ENCODE measurements around the gene AMIGO3. TPM values are rescaled to one million over a fixed set of nuclear protein-coding genes. Genes with fewer than 3 reads are reported as not detected.

The AMIGO3 gene
- total and polyA plus RNA-seq, 2 of the 8 experiments (the other 6 are each of a cell fraction or from before 2014, with no cell fraction given): 1.6 to 8.8 TPM

DNA sequence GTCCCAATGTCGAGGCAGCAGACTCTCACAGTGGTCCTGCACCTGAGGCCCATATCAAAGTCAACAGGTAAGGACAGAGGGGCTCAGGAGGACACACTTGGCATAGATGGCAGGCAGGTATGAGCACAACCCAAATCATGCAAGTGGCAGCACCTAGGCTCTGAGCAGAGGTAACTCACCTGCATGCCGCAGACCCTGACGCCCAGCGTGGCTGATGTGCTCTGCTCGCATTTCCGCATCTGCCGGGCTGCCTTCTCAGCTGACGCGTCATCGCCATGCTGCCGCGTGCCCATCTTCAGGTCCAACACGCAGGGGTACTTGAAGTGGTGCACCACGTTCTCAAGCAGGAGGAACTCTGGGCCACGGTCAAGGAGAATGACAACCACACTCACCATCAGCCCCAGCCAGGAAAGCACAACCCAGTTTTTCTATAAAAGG lies 8.5 kb upstream of the AMIGO3 start:
- Histone ChIP-seq H3K23ac (ENCODE audit: insufficient read length) (no peak overlapping the region), H3K4me1 (replicated peaks in 1 of 4; ENCODE audit: control insufficient read depth in 3 of 4, insufficient read depth in 4 of 4, low read length in 3 of 4) (peaks cover 0 to 10% (median 5%) of the 10 kb centered on the region in 4 experiments; a peak in 6 of 7 replicates), H4K20me1 (replicated peaks in 1 of 2; ENCODE audit: control insufficient read depth in 1 of 2, insufficient read depth in 2 of 2, low read length in 2 of 2) (peaks cover 0 to 7% of the 10 kb centered on the region in 2 experiments), H2BK5ac (ENCODE audit: low read depth, low read length) (no peak overlapping the region), H3K27me3 (replicated peaks in 1 of 4; ENCODE audit: control insufficient read depth in 3 of 4, extremely low read depth in 1 of 4, insufficient read depth in 3 of 4, low read length in 3 of 4) (no peaks in the 10 kb centered on the region), H4K5ac (ENCODE audit: insufficient read length, low read depth, low read length) (no peak overlapping the region), H2BK12ac (ENCODE audit: low read depth, low read length) (0 out of 2 replicates have a peak overlapping the region, but pooled peaks have one; percentile 55), H2BK20ac (ENCODE audit: low read length) (no peak overlapping the region), H3K79me1 (ENCODE audit: low read depth, low read length) (peaks cover under 1% of the 10 kb centered on the region; the same call in 1 of the 2 replicates), H3K4me3 (ENCODE audit: extremely low read depth in 1 of 4, insufficient read depth in 2 of 4, low read depth in 3 of 4, low read length in 4 of 4) (no peak overlapping the region), H3K4ac (replicated peaks; ENCODE audit: insufficient read length, low read depth, low read length) (no peak overlapping the region), H3K9ac (replicated peaks in 1 of 4; ENCODE audit: extremely low read depth in 1 of 4, low read depth in 3 of 4, low read length in 3 of 4) (no peak overlapping the region), H3K23me2 (ENCODE audit: low read depth, low read length) (peaks cover 6% of the 10 kb centered on the region; the same call in 1 of the 2 replicates), H3K14ac (ENCODE audit: insufficient read length) (no peak overlapping the region), H3K9me3 (ENCODE audit: insufficient read depth in 2 of 2, low read depth in 1 of 2, low read length in 1 of 2) (no peaks in the 10 kb centered on the region), H4K91ac (replicated peaks; ENCODE audit: insufficient read length, low read length) (no peak overlapping the region), H2BK15ac (ENCODE audit: low read length) (no peak overlapping the region), H3K36me3 (ENCODE audit: control insufficient read depth in 2 of 4, insufficient read depth in 4 of 4, low read length in 3 of 4) (peaks cover 10 to 32% (median 27%) of the 10 kb centered on the region in 4 experiments), H3K4me2 (ENCODE audit: insufficient read depth in 1 of 2, low read depth in 2 of 2, low read length in 2 of 2) (no peak overlapping the region), H2AK5ac (ENCODE audit: low read depth, low read length) (no peak overlapping the region), H3K56ac (replicated peaks; ENCODE audit: insufficient read length, low read depth, low read length) (no peak overlapping the region), H2AFZ (ENCODE audit: low read length) (no peak overlapping the region), H2BK120ac (replicated peaks; ENCODE audit: low read depth, low read length) (no peak overlapping the region), H4K8ac (ENCODE audit: extremely low read depth, insufficient read depth, low read length) (no peak overlapping the region), H3K27ac (ENCODE audit: low read depth, low read length) (no peak overlapping the region), H3K18ac (ENCODE audit: extremely low read depth, low read length) (no peak overlapping the region), H3K79me2 (ENCODE audit: control insufficient read depth in 1 of 2, insufficient read depth in 2 of 2, low read length in 2 of 2) (peaks cover 0 to 5% of the 10 kb centered on the region in 2 experiments; a peak in 1 of 4 replicates)
- 92% methylated on average over 15 of the region's 15 CpGs; no CpG with 5 or more reads in 1 of the 2 experiments for WGBS, 2 experiments (ENCODE audit: extremely low coverage in 1 of 2, insufficient coverage in 1 of 2, insufficient read length in 1 of 2, insufficient replicate concordance in 2 of 2, low coverage in 1 of 2, low lambda C conversion rate in 2 of 2, missing lambda C conversion rate in 1 of 2)
- ChIA-PET CTCF (ENCODE audit: partially characterized antibody) (no interaction called here), POLR2A (ENCODE audit: partially characterized antibody) (interaction anchor here (2.4 kb wide), 1 partner anchor 10 kb away, joined by 6 read pairs; no protein-coding TSS in a partner anchor)
- FAIRE-seq: no peak
- no peak for DNase-seq (ENCODE audit: low read depth in 1 of 2, low spot score in 2 of 2)
- TF ChIP-seq KDM5A (IDR thresholded peaks at IDR 0.05; ENCODE audit: low read length) (no peak), CEBPB (IDR thresholded peaks at IDR 0.05; ENCODE audit: low read depth, low read length) (no peak), GTF2F1 (IDR thresholded peaks at IDR 0.05; ENCODE audit: borderline replicate concordance, low read depth, low read length) (no peak), TAF7 (optimal IDR thresholded peaks at IDR 0.05; ENCODE audit: borderline replicate concordance, low read depth, low read length) (no peak), KDM4A (IDR thresholded peaks at IDR 0.05; ENCODE audit: low read depth, low read length, severe bottlenecking) (no peak), HDAC6 (IDR thresholded peaks at IDR 0.05; ENCODE audit: low read depth, low read length) (no peak), CHD1 (IDR thresholded peaks at IDR 0.05; ENCODE audit: low read depth, low read length) (no peak), CBX8 (IDR thresholded peaks at IDR 0.05; ENCODE audit: borderline replicate concordance, low read depth, low read length) (no peak), GABPA (IDR thresholded peaks at IDR 0.05; ENCODE audit: borderline replicate concordance, insufficient read depth, low read length) (no peak)
- TF ChIP-seq, protein P1, sequence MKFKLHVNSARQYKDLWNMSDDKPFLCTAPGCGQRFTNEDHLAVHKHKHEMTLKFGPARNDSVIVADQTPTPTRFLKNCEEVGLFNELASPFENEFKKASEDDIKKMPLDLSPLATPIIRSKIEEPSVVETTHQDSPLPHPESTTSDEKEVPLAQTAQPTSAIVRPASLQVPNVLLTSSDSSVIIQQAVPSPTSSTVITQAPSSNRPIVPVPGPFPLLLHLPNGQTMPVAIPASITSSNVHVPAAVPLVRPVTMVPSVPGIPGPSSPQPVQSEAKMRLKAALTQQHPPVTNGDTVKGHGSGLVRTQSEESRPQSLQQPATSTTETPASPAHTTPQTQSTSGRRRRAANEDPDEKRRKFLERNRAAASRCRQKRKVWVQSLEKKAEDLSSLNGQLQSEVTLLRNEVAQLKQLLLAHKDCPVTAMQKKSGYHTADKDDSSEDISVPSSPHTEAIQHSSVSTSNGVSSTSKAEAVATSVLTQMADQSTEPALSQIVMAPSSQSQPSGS (IDR thresholded peaks at IDR 0.05; ENCODE audit: low read length): no peak
- TF ChIP-seq, protein P2, sequence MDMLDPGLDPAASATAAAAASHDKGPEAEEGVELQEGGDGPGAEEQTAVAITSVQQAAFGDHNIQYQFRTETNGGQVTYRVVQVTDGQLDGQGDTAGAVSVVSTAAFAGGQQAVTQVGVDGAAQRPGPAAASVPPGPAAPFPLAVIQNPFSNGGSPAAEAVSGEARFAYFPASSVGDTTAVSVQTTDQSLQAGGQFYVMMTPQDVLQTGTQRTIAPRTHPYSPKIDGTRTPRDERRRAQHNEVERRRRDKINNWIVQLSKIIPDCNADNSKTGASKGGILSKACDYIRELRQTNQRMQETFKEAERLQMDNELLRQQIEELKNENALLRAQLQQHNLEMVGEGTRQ (IDR thresholded peaks at IDR 0.05; ENCODE audit: low read length): no peak
